Airway epithelial cell (primary cell): ENCODE data around the gene CIC. TPM values are rescaled to one million over a fixed set of nuclear protein-coding genes. Genes with fewer than 3 reads are reported as not detected.

ENCODE experiments used
- total RNA-seq: library from RNA; depleted of rRNA; stranded (reverse); fragments of >200 nt; gene quantifications from 2 replicates; pipeline ENCODE4 v1.2.3, GENCODE V29; 2015

Gene CIC
- total RNA-seq = 45.3 and 65.0 TPM in 2 replicates

DNA sequence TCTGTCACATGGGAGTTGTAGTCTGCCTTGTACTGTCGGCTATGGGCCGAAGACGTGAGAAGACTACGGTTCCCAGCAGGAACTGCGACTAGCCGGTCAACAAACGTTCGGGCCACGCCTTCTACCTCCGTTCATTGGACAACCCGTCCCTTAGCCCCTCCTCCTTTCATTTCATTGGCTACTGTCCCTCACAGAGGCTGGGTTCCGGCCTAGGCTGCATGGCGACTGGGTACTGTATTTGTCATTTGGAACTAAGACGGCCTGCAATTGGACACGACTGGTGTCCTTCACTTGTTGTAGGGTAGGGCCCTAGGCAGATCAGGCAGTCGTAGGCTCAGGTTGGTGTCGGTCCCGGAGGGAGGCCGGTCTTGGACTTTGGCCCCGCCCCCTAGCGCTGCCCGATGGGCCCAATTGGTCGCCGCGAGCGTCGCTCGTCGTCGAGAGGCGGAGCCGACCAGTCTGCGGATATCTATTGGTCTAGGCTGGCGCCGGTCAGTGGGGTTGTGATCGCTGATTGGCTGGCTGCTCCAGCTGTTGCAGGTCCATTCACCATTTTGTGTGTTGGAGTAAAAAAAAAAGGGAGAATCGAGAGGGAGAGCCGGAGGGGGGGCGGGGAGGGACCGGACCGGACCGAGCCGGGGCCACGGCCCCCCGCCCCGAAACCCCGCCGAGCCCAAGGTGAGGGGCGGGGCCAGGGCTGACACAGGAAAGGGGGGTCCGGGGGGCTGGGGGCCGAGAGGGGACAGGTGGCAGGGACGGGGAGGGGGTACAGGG, at the start of gene CIC:
TSS of gene CIC (plus strand) at position 549 of the 774 bp plus-strand sequence. CDS start 2,532 bp downstream, outside the sequence.

DNA sequence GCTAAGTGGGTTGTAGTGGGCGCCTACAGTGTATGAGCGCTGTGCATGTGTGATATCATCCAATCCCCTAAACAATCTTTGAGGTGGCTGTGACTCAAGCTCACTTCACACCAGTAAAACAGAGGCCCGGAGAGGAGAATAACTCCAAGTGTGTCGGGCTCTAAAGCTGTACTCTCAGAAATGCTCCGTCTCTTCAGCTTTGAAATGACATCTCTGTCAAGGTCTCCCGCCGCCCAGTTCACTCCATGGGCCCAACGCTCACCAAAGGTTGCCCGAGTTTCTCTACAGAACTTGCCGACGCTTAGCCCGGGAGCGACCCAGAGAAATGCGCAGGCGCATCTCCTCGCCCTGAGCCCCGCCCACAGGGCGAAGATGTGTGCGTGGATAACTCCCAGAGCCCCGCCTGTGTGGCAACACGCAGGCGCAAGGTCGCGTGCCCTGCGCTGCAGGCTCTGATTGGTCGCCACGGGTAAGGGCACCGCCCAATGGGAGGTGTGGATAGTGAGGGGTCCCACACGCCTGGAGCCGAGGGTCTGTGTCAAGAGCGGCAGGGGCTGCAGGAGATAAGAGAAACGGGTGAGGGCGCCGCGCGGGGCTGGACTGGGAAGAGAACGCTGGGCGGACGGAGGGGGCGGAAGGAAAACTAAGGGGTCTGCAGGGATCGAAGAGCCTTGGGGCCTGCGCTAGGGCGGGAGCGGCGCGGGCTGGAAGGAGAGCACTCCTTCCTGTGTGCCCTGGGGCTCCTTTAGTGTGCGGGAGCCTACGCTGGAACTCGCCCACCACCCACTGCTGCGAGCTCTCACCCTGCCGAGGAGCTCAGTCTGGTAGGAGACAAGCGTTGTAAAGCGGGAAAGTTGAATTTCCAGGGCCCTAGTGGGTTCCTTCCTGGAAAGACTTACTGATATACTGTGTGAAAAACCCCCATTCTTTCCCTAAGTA, 49.0 kb upstream of the CIC start, which contains the start of gene ZNF526:
TSS of gene ZNF526 (plus strand) at position 501 of the 939 bp plus-strand sequence. CDS start 4,092 bp downstream, outside the sequence.

DNA sequence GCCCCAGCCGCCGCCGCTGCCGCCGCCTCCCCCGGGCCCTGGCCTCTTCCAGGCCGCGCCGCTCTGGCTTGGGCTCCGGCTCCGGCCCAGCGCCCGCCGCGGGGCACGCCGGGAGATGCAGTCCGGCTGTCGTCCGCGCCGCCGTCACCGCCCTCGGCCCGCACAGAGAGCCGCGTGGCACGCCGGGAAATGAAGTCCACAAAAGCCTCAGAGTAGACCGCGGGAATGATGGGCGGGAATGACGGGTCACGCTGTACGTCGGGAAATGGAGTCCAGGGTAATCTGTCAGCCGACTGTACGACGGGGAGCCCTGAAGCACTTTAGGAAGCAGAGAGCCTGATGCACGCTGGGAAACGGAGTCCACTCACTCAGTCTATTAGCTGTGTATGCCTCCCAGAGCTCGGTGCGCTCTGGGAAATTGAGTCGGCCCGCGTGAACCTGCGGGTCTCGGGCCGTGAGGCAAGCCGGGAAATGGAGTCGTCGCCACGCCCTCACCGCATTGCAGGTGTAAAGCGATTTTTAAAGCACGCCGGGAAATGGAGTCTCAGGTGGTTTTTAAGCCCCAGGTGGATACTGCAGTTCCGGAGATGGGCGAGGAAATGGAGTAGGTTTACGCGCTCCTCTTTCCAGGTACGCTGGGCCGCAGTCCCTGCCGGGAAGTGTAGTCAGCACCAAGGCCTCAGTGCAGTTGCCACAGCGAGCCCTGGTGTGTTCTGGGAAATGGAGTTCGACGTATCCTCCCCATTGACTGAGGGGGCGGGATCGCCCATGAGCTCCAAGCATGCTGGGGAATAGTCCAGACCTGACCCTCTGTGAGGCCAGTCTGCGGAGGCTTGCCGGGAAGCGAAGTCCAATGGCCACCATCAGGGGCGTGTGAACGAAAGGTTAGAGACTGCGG, 26.3 kb upstream of the CIC start, which contains the start of gene GSK3A:
TSS of gene GSK3A (minus strand) at position 91 of the 898 bp plus-strand sequence. CDS start 137 bp downstream, outside the sequence.

DNA sequence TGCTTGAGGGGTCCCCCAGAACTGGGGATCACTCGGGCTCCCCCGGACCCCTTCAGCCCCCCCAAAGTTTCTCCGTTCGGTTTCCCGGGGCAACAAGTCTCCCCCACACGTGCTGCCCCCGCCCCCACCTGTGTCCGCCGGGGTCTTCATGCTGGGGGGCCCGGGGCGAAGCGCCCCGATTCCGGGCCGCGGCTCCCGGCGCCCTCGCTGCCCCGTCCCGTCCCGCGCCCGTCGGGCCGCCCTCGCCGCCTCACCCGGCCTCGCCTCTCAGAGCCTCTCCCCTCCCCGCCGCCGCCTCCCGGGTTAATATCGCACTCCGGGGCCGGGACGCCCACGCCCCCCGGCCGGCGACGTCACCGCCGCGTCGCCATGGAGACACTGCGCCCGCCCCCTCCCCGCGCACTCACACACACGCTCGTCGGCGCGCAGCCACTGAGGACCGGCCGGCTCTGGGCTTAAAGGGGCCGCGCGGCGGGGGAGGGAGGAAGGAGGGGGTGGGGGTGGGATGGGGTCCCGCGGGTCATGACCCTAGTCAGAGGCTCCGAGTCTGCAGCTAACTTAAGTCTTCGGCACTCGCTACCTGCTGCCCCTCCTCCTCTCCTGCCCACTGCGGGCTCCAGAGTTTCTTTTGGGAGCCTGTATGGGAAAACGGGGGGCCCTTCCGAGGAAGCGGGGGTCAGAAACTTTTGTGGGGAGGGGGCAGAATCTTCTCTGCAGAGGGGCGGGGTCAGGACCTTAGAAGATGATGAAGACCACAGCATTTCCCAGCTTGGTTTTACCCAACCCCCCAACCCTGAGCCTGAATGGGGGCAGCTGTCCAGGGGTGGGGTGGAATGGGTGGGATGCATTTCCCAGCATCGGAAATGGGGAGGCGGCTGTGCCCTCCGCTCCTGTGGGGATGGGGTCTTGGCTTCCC, 13.9 kb upstream of the CIC start, which contains the start of gene ERF:
TSS of gene ERF (minus strand) at position 279 of the 916 bp plus-strand sequence. CDS start at position 150, 129 bp downstream.

DNA sequence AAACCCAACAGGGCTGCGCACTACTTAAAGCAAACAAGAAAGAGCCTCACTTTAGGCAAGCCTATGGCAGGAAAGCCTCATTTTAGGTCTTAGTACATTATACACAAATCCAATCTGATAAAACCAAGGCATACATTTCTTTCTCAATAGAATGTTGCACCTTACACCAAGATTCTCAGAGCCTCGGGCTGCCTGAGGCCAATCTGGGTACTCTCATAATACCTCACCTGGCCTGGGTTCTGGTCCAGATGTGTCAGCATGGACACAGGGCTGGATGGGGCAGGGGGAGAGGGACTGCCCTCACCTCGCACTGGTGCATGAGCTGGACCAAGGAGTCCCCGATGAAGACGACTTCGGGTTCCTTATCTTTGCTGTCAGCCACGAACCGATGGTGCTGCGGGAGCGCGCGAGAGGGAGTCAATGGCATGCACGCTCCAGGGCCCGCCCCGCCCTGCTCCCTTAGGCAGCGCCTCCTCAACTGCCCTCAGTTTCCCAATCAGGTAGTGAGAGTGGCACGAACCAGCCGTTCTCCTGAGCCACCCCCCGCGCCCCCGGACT, 32.7 kb downstream of the CIC start, which contains the start of gene PRR19:
TSS of gene PRR19 (plus strand) at position 487 of the 558 bp plus-strand sequence. CDS start 7,453 bp downstream, outside the sequence.

DNA sequence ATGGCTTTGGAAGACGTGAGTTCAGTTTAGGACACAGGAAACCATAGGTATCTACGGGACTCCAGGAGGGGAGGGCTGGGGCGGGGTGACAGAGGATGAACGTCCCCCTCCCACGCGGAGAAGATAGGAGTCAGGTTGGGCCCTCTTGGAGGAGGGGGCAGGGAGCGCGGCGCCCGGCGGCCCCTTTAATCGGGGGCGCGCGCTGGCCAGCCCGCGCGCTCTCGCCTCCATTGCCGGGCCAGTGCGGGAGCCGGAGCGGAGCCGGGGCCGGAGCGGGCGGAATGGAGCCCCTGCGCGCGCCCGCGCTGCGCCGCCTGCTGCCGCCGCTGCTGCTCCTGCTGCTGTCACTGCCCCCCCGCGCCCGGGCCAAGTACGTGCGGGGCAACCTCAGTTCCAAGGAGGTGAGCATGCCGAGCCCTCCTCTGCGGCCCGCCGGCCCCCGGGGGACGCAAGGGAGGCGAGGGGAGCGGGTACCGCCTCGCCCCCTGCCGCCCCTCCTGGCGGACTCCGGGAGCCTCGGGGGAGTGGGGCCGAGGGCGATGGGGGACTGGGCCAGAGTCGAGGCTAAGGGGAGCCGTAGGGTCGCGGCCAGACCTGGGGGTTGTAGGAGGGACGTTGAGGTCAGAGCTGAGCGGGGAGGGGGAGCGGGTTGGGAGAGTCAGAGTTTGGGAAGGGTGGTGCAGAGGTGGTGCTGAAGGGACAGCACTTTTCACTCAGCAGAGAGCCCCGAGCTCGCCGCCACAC, 44.2 kb downstream of the CIC start, which contains the start of gene TMEM145:
TSS of gene TMEM145 (plus strand) at position 214 of the 744 bp plus-strand sequence. CDS start at position 282, 68 bp downstream.

DNA sequence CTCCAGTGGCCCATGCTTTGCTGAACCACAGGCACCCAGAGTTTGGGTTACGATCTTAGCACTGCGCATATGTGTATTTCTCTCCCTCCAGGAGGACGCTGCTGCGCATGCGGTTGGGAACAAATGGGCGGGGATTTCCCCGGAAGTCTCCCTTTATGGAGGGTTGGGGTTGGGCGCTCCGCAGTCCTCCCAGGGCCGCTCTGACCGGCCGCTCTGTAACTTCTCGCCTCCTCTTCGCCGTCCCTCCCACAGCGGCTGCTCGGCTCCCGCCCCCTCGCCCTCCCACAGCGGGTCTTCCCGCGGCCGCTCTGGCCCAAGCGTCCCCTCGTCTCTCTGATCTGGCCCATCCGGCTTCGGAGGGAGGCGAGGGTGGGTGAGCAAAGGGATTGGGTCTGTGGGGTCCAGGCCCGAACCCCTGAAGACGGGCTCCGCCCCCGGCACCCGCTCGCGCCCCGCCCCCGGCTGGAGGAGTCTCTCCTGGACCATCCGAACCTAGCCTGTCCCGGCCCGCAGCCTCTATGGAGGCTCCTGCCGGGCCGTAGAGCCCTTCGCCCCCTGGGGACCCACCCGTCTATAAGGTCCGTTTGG, 56.4 kb downstream of the CIC start, which contains the start of gene MEGF8:
TSS of gene MEGF8 (plus strand) at position 328 of the 588 bp plus-strand sequence. CDS start 609 bp downstream, outside the sequence.

Other genes with a start within 250 kb of the CIC start
- 0.21 TPM in 1 of 2 replicates, not detected in the other for gene GRIK5, start 199.0 kb upstream of the CIC start, total RNA-seq
- gene ZNF574, start 193.1 kb upstream of the CIC start, total RNA-seq = 16.1 and 25.2 TPM in 2 replicates
- 1.1 and 1.3 TPM in 2 replicates for gene POU2F2, start 136.8 kb upstream of the CIC start, total RNA-seq
- 32.8 and 39.8 TPM in 2 replicates for gene DEDD2, start 51.6 kb upstream of the CIC start, total RNA-seq
- gene ZNF526, start 48.9 kb upstream of the CIC start, total RNA-seq = 5.8 and 8.0 TPM in 2 replicates
- gene GSK3A, start 26.6 kb upstream of the CIC start, total RNA-seq = 20.6 and 27.2 TPM in 2 replicates
- 53.3 and 97.8 TPM in 2 replicates for gene ERF, start 14.1 kb upstream of the CIC start, total RNA-seq
- 0.33 and 1.3 TPM in 2 replicates for gene PRR19, start 32.9 kb downstream of the CIC start, total RNA-seq
- gene PAFAH1B3, start 33.4 kb downstream of the CIC start, total RNA-seq = 98.1 and 101 TPM in 2 replicates
- not detected in 2 replicates for gene TMEM145, start 44.1 kb downstream of the CIC start, total RNA-seq
- gene MEGF8, start 56.4 kb downstream of the CIC start, total RNA-seq = 17.3 and 17.5 TPM in 2 replicates
- 2.1 and 5.3 TPM in 2 replicates for gene CNFN, start 121.0 kb downstream of the CIC start, total RNA-seq
- gene LIPE, start 158.1 kb downstream of the CIC start, total RNA-seq = 9.2 and 15.7 TPM in 2 replicates
- gene CXCL17, start 173.7 kb downstream of the CIC start, total RNA-seq = 11.6 and 15.7 TPM in 2 replicates